ENCODE data around the gene ZNF33B.

DNA sequence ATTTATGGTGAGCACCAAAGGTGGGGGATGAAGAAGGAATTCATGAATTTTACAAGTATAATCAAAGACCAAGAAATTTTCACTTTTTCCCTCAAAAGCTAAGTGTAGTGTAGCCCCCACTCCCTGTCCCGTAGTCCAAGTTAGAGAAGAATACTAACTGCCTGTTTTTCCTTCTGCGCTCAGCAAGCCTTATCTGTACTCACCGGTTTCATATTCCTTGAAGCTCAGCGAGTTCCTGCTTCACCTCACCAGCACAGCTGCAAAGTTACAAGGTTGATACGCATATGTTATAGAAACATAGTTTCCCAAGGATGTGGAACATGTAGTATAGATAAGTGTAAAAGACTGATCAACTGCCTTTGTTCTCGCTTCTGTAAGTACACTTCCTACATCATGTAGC, 16.0 kb upstream of the ZNF33B start:
- TF ChIP-seq, protein P1, sequence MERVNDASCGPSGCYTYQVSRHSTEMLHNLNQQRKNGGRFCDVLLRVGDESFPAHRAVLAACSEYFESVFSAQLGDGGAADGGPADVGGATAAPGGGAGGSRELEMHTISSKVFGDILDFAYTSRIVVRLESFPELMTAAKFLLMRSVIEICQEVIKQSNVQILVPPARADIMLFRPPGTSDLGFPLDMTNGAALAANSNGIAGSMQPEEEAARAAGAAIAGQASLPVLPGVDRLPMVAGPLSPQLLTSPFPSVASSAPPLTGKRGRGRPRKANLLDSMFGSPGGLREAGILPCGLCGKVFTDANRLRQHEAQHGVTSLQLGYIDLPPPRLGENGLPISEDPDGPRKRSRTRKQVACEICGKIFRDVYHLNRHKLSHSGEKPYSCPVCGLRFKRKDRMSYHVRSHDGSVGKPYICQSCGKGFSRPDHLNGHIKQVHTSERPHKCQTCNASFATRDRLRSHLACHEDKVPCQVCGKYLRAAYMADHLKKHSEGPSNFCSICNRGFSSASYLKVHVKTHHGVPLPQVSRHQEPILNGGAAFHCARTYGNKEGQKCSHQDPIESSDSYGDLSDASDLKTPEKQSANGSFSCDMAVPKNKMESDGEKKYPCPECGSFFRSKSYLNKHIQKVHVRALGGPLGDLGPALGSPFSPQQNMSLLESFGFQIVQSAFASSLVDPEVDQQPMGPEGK (CRISPR knock-in tag; IDR thresholded peaks at IDR 0.05; ENCODE audit: borderline replicate concordance) = no peak
- TF ChIP-seq, protein P2, sequence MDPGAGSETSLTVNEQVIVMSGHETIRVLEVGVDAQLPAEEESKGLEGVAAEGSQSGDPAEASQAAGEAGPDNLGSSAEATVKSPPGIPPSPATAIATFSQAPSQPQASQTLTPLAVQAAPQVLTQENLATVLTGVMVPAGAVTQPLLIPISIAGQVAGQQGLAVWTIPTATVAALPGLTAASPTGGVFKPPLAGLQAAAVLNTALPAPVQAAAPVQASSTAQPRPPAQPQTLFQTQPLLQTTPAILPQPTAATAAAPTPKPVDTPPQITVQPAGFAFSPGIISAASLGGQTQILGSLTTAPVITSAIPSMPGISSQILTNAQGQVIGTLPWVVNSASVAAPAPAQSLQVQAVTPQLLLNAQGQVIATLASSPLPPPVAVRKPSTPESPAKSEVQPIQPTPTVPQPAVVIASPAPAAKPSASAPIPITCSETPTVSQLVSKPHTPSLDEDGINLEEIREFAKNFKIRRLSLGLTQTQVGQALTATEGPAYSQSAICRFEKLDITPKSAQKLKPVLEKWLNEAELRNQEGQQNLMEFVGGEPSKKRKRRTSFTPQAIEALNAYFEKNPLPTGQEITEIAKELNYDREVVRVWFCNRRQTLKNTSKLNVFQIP (CRISPR knock-in tag; IDR thresholded peaks at IDR 0.05; ENCODE audit: borderline replicate concordance, low read depth) = no peak
- TF ChIP-seq ARNTL (CRISPR knock-in tag; IDR thresholded peaks at IDR 0.05; ENCODE audit: borderline replicate concordance, low read depth) = no peak
- TF ChIP-seq ZFP30 (CRISPR knock-in tag; IDR thresholded peaks at IDR 0.05) = no peak

Data from SK-N-SH treated with all-trans-retinoic acid at 6 μM for 48 hours (cell line).